GM12875 (cell line): ENCODE data around the gene CORO2B.
A peak's percentile ranks its signal among the peaks of the same experiment; 100 is the strongest.

ENCODE experiments used
- H3K4me3 ChIP-seq: one replicate; pipeline ENCODE4 v1.5.1; 2011; ENCODE audit warnings: low read depth, low read length, control low read depth
- CTCF ChIP-seq: IDR thresholded peaks from 2 replicates; pipeline ENCODE4 v1.5.1; 2011; ENCODE audit warnings: low read depth, mild to moderate bottlenecking, control low read depth, inconsistent platforms, low read length, moderate library complexity, borderline replicate concordance; ENCODE audit not compliant: insufficient read depth

The CORO2B gene

DNA sequence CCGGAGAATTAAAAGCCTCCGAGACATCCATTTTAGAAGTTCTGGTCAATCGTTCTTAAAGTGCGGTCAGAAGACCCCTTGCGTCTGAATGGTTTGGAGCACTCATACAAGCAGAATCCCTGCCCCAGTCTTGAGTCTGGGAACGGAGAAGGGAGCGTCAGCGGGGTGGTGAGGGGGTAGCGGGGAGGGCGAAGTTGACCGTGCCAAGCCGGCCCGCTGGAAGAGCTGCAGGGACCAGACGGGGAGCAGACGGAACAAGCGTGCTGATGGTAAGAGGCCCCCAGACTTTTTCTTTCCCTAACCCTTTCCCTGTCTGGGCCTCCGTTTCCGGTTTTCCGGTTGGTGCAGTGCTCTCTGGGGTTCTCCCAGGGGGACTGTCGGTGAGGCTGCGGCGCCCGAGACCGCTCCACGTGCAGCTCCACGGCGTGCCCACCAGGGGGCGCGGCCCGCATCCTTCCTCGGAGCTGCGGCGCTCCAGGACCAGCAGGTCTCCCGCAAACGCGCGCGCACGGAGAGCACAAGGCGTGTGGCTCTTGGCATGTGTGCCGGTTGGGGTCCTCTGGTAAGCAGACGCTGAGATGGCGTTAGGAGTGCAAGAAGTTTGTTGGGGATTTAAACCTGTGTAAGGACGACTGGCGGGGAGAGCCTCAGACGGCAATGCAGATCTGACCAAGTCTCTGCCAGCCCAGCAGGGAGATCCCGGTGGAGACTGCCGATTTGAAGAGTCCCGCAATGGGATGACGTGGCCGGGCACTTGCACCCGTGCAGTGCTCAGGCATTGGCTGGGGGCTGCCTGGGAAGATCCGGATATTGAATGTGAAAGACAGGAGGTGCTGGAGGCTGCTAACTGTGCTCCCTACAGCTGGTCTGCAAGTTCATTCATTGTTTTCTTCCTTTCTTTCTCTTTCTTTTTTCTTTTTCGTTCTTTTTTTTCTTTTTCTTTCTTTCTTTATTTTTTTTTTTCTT, 19.2 kb upstream of the CORO2B start:
- TF ChIP-seq CTCF = peak; percentile 96
- no peak overlapping the region for H3K4me3 ChIP-seq

GRCh38 chr15:68560501-68561113, 18.2 kb upstream of the CORO2B start:
- no peak overlapping the region for H3K4me3 ChIP-seq
- no peak for TF ChIP-seq CTCF

DNA sequence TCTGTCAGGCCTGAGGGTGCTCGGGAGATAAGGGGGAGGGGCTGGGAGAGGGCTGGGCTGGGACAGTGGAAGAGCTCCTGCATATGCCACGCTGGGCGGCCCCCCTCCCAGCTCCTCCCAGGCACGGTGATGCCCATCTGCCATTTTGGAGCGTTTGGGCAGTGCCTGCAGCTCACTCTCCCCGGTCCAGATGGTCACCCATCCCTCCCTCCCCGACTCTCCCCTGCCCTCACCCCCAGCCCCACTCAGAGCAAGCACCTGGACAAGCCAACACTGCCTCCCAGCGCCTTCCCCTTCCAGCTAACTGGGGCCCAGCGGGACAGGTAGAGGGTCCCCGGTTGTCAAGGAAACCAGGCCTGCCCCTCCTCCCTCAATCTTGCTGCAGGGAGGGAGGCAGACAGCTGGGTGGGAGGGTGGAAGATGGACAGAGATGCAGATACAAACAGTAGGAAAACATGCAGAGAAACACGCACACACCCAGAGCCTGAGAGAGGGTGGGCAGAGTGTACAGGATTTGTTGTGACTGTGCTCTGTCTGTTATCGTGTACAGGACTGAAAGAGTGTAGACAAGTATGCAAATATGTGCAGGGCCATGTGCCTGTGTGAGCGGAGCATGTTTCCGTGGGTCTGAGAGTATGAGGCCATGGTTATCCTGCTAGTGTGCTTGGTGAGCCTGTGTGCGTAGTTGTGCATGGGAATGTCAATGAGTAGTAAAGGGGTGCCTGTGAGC, 17.5 kb upstream of the CORO2B start:
- TF ChIP-seq CTCF = no peak
- H3K4me3 ChIP-seq = no peak overlapping the region

GRCh38 chr15:68561901-68562300, 16.9 kb upstream of the CORO2B start:
- no peak for TF ChIP-seq CTCF
- no peak overlapping the region for H3K4me3 ChIP-seq

DNA sequence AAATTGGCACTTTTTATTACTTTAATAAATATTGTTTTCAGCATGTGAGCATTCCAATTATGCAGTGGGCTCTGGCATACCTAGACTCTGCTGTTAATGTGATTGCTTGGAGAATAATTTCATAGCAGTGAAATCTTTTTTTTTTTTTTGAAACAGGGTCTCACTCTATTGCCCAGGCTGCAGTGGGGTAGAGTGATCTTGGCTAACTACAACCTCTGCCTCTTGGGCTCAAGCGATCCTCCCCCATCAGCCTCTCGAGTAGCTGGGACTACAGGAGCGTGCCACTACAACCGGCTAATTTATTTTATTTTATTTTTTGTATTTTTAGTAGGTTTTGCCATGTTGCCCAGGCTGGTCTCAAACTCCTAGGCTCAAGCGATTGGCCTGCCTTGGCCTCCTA, 14.6 kb upstream of the CORO2B start:
- H3K4me3 ChIP-seq = no peak overlapping the region
- TF ChIP-seq CTCF = no peak

DNA sequence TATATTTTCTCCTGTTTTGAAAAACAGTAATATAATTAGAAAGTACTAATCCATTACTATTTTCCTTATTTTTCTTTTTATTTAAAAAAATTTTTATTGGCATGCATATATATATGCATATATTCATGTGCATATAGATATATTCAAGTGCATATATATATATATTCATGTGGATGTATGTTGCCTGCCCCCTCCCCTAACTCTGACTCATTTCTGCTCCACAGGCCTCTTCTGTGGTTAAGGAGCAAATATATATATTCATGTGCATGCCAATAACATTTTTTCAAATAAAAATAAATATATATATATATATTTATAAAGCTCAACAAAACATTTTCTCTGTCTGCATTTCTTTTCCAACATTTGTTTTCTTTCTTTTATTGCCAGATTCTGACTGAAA, 13.6 kb upstream of the CORO2B start:
- no peak for TF ChIP-seq CTCF
- H3K4me3 ChIP-seq = no peak overlapping the region
